GM12801 (cell line): ENCODE data around the gene PTCH1.

Experiments used
- CTCF ChIP-seq: IDR thresholded peaks from one replicate; pipeline ENCODE4 v1.5.1; 2011; ENCODE audit warnings: control low read depth; ENCODE audit not compliant: insufficient read length; ENCODE audit errors: extremely low read depth

Gene PTCH1

GRCh38 chr9:95450171-95451064 lies 66.4 kb downstream of the PTCH1 start:
- TF ChIP-seq CTCF = no peak

GRCh38 chr9:95449016-95449415 lies 67.8 kb downstream of the PTCH1 start:
- TF ChIP-seq CTCF = no peak

- no peak for TF ChIP-seq CTCF
Measured at GRCh38 chr9:95447660-95448420, 68.9 kb downstream of the PTCH1 start.

GRCh38 chr9:95446984-95447383 lies 69.8 kb downstream of the PTCH1 start:
- TF ChIP-seq CTCF = no peak

GRCh38 chr9:95446259-95446658 lies 70.5 kb downstream of the PTCH1 start:
- TF ChIP-seq CTCF = no peak

- TF ChIP-seq CTCF = no peak
Measured at GRCh38 chr9:95444160-95444559, 72.6 kb downstream of the PTCH1 start.

- TF ChIP-seq CTCF = no peak
Measured at GRCh38 chr9:95443301-95443700, 73.5 kb downstream of the PTCH1 start.
